Neural cell (in vitro differentiated cells): Measurements from ENCODE around the gene SGMS2.

ENCODE experiments used
- CTCF ChIP-seq: fragments of 450-650 bp; IDR thresholded peaks from 2 replicates; pipeline ENCODE4 v1.5.1; 2014; ENCODE audit warnings: antibody characterized with exemption, mild to moderate bottlenecking, moderate library complexity; ENCODE audit not compliant: poor library complexity, severe bottlenecking
- EP300 ChIP-seq: fragments of 450-650 bp; conservative IDR thresholded peaks from 2 replicates; pipeline ENCODE4 v1.6.1; 2014; ENCODE audit warnings: antibody characterized with exemption, mild to moderate bottlenecking, moderate library complexity; ENCODE audit not compliant: poor library complexity, severe bottlenecking
- EZH2 ChIP-seq: fragments of 200-600, 300-800 bp; shearing (Covaris generic), sonication (generic); IDR thresholded peaks from 2 replicates; pipeline ENCODE4 v1.6.1; 2014; ENCODE audit warnings: antibody characterized with exemption, low read length, borderline replicate concordance, mild to moderate bottlenecking; ENCODE audit not compliant: insufficient read depth, poor library complexity, severe bottlenecking
- POLR2AphosphoS5 ChIP-seq: IDR thresholded peaks from 2 replicates; pipeline ENCODE4 v1.6.1; 2012
- RAD21 ChIP-seq: fragments of 450-650 bp; conservative IDR thresholded peaks from 2 replicates; pipeline ENCODE4 v1.6.1; 2014; ENCODE audit warnings: antibody characterized with exemption, mild to moderate bottlenecking, moderate library complexity
- SMC3 ChIP-seq: fragments of 450-650 bp; conservative IDR thresholded peaks from 2 replicates; pipeline ENCODE4 v1.6.1; 2014; ENCODE audit warnings: antibody characterized with exemption, mild to moderate bottlenecking, moderate library complexity; ENCODE audit not compliant: poor library complexity
- TAF1 ChIP-seq: IDR thresholded peaks from 2 replicates; pipeline ENCODE4 v1.6.1; 2012; ENCODE audit warnings: low read depth
- TF ChIP-seq, protein P1 (sequence below): IDR thresholded peaks from 2 replicates; pipeline ENCODE4 v1.6.1; 2012; ENCODE audit warnings: borderline replicate concordance

- TF ChIP-seq CTCF (no peak), EZH2 (no peak), TAF1 (no peak), POLR2AphosphoS5 (no peak), SMC3 (no peak), EP300 (no peak), RAD21 (no peak)
- TF ChIP-seq, protein P1, sequence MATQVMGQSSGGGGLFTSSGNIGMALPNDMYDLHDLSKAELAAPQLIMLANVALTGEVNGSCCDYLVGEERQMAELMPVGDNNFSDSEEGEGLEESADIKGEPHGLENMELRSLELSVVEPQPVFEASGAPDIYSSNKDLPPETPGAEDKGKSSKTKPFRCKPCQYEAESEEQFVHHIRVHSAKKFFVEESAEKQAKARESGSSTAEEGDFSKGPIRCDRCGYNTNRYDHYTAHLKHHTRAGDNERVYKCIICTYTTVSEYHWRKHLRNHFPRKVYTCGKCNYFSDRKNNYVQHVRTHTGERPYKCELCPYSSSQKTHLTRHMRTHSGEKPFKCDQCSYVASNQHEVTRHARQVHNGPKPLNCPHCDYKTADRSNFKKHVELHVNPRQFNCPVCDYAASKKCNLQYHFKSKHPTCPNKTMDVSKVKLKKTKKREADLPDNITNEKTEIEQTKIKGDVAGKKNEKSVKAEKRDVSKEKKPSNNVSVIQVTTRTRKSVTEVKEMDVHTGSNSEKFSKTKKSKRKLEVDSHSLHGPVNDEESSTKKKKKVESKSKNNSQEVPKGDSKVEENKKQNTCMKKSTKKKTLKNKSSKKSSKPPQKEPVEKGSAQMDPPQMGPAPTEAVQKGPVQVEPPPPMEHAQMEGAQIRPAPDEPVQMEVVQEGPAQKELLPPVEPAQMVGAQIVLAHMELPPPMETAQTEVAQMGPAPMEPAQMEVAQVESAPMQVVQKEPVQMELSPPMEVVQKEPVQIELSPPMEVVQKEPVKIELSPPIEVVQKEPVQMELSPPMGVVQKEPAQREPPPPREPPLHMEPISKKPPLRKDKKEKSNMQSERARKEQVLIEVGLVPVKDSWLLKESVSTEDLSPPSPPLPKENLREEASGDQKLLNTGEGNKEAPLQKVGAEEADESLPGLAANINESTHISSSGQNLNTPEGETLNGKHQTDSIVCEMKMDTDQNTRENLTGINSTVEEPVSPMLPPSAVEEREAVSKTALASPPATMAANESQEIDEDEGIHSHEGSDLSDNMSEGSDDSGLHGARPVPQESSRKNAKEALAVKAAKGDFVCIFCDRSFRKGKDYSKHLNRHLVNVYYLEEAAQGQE: no peak
Observed at GRCh38 chr4:107900067-107900466, 75.3 kb downstream of the SGMS2 start.
